Spleen (tissue), 11 donors: ENCODE results near the gene TGFA. TPM values are rescaled to one million over a fixed set of nuclear protein-coding genes. Genes with fewer than 3 reads are reported as not detected.

Experiments
- DNase-seq: peaks from one replicate; pipeline ENCODE4 v3.0.0-alpha.2; 2020
- H3K27ac ChIP-seq, 8 donors: fragments of 200-600 bp; sonication (generic) in 7 of 8; 1 replicate in 4 of 8; 2 replicates in 4 of 8; pipeline versions ENCODE4 v1.5.0 to v1.8.0; 2016 to 2021; ENCODE audit warnings: inconsistent platforms in 4 of 8, mild to moderate bottlenecking in 4 of 8, moderate library complexity in 1 of 8
- H3K27me3 ChIP-seq, 7 donors: fragments of 200-600 bp; sonication (generic) in 6 of 7; replicated peaks in 1 of 7; 1 replicate in 4 of 7; 2 replicates in 3 of 7; pipeline versions ENCODE4 v1.5.0 to v1.8.0; 2016 to 2021; ENCODE audit warnings: inconsistent platforms in 3 of 7, mild to moderate bottlenecking in 1 of 7
- H3K36me3 ChIP-seq, 6 donors: fragments of 200-600 bp; sonication (generic) in 5 of 6; 1 replicate in 4 of 6; 2 replicates in 2 of 6; pipeline versions ENCODE4 v1.5.0 to v1.8.0; 2016 to 2021; ENCODE audit warnings: inconsistent platforms in 2 of 6
- H3K4me1 ChIP-seq, 6 donors: fragments of 200-600 bp; sonication (generic) in 5 of 6; 1 replicate in 3 of 6; 2 replicates in 3 of 6; pipeline versions ENCODE4 v1.5.0 to v1.8.0; 2016 to 2021; ENCODE audit warnings: inconsistent platforms in 3 of 6
- H3K4me3 ChIP-seq, 8 donors: fragments of 200-600 bp; sonication (generic) in 7 of 8; 1 replicate in 4 of 8; 2 replicates in 4 of 8; pipeline versions ENCODE4 v1.5.0 to v1.8.0; 2016 to 2021; ENCODE audit warnings: inconsistent platforms in 4 of 8, mild to moderate bottlenecking in 4 of 8, moderate library complexity in 2 of 8
- H3K9me3 ChIP-seq, 8 donors: fragments of 200-600 bp; sonication (generic) in 7 of 8; 1 replicate in 4 of 8; 2 replicates in 4 of 8; pipeline versions ENCODE4 v1.5.0 to v1.8.0; 2016 to 2021; ENCODE audit warnings: inconsistent platforms in 4 of 8
- POLR2A ChIP-seq, 3 donors: fragments of 450-650 bp; IDR thresholded peaks; one replicate each; pipeline ENCODE4 v1.5.1; 2017; ENCODE audit warnings: antibody characterized with exemption in 3 of 3, mild to moderate bottlenecking in 1 of 3
- POLR2AphosphoS5 ChIP-seq, 3 donors: sonication (generic); formaldehyde crosslinking; IDR thresholded peaks; one replicate each; pipeline ENCODE4 v1.5.1; 2017; ENCODE audit warnings: antibody characterized with exemption in 3 of 3
- WGBS, 5 donors: extraction: QIAGEN DNeasy Blood & Tissue Kit in 3 of 5; methylation state at CpG; one replicate each; pipeline versions ENCODE4 v1.1.5 to v1.1.7; 2013 to 2018; 5-methylcytosine and 5-hydroxymethylcytosine counted together
- intact Hi-C: fragments of 100-400 bp; cut with DNase I; formaldehyde crosslinking; loops from one replicate; pipeline ENCODE4 v1.15.0; 2023; ENCODE audit warnings: low total_unique reads
- polyA plus RNA-seq, 3 donors: library from polyadenylated mRNA; stranded (reverse); fragments of 200-250 nt; gene quantifications; one replicate each; pipeline ENCODE4 v1.2.1, GENCODE V29; 2013
- total RNA-seq, 7 donors: library from RNA; depleted of rRNA in 3 of 7; stranded (reverse); fragments of >200 nt in 3 of 7; fragmentation: NEBNext Ultra II Directional in 4 of 7; extraction: Animal tissue kit (Norgen Biotek cat#: 25700) in 4 of 7; gene quantifications; one replicate each; pipeline versions ENCODE4 v1.1.0 to v1.2.1, GENCODE V29; 2016 to 2021
- TF ChIP-seq, protein P1 (sequence below), 11 experiments: fragments of 200-600 bp in 7 of 11; fragments of 450-650 bp in 4 of 11; sonication (generic) in 4 of 11; IDR thresholded peaks in 8 of 11; conservative IDR thresholded peaks in 3 of 11; 1 replicate in 7 of 11; 2 replicates in 4 of 11; pipeline versions ENCODE4 v1.4.0 to v1.8.0; 2016 to 2021; ENCODE audit warnings: antibody characterized with exemption in 11 of 11, inconsistent platforms in 4 of 11, mild to moderate bottlenecking in 1 of 11
- donor health status: healthy with polysubstance abuse.
- donor health status: DM: no; HTN: no; CAD: no; lungs with moderate emphysema.
- donor health status: DM: no; HTN: no; CAD: no.
- donor health status: Bipolar disorder and iron deficiency.
- donor health status: healthy.
- donor health status: DM: no; HTN: no; CAD: no.
- donor health status: DM: yes; HTN: yes; CAD: no.

The TGFA gene
- total and polyA plus RNA-seq, 10 donors = 1.3 to 27.5 (median 13.2) TPM

DNA sequence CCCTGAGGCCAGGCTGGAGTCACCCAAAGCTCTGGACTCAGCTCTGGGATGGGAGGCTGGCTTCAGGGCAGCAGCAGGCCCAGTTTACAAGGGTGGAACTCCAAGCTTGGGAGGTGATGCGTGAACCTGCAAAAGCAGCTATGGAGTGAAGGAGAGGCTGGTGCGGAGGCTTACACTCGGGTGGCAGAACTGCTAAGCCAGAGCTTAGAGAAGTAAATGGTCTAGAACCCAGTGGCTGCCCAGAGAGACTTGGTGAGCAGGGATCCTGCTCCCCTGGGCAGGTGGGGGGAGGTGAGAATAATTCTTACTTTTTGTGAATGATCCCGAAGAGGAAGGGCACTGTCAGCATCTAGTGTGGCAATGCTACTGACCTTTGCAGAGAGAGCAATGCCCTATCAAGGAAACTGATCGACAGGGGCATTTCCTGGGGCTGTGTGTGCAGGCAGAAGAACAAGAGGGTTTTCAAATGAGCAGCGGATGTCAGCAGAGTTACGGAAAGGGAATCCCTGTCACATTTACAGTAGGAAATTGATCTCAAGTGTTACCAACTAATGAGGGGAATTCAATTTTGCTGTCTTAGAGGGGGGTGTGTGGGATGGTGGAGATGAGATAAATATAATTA lies 80.4 kb downstream of the TGFA start:
- Histone ChIP-seq H3K4me1 (peaks cover 0 to 78% (median 35%) of the 10 kb centered on the region in 6 donors), H3K9me3 (no peaks in the 10 kb centered on the region), H3K4me3 (no peak overlapping the region), H3K27me3 (peaks cover 0 to 30% (median 0%) of the 10 kb centered on the region in 7 donors), H3K27ac (peak overlapping the region in 6 of 8 donors; percentile 10 to 71 (median 66)), H3K36me3 (no peaks in the 10 kb centered on the region)
- DNase-seq = no peak
- intact Hi-C loops = no loop called here
- TF ChIP-seq, protein P1, sequence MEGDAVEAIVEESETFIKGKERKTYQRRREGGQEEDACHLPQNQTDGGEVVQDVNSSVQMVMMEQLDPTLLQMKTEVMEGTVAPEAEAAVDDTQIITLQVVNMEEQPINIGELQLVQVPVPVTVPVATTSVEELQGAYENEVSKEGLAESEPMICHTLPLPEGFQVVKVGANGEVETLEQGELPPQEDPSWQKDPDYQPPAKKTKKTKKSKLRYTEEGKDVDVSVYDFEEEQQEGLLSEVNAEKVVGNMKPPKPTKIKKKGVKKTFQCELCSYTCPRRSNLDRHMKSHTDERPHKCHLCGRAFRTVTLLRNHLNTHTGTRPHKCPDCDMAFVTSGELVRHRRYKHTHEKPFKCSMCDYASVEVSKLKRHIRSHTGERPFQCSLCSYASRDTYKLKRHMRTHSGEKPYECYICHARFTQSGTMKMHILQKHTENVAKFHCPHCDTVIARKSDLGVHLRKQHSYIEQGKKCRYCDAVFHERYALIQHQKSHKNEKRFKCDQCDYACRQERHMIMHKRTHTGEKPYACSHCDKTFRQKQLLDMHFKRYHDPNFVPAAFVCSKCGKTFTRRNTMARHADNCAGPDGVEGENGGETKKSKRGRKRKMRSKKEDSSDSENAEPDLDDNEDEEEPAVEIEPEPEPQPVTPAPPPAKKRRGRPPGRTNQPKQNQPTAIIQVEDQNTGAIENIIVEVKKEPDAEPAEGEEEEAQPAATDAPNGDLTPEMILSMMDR (IDR thresholded peaks at IDR 0.05 in 8 of 11, conservative IDR thresholded peaks at IDR 0.05 in 3 of 11) = no peak
- peak in 1 of 3 donors; percentile 61 for TF ChIP-seq POLR2AphosphoS5 (IDR thresholded peaks at IDR 0.05)
- TF ChIP-seq POLR2A (IDR thresholded peaks at IDR 0.05) = no peak
- WGBS, 5 donors = 37 to 55% (median 42%) methylated on average over 7 of the region's 7 CpGs

DNA sequence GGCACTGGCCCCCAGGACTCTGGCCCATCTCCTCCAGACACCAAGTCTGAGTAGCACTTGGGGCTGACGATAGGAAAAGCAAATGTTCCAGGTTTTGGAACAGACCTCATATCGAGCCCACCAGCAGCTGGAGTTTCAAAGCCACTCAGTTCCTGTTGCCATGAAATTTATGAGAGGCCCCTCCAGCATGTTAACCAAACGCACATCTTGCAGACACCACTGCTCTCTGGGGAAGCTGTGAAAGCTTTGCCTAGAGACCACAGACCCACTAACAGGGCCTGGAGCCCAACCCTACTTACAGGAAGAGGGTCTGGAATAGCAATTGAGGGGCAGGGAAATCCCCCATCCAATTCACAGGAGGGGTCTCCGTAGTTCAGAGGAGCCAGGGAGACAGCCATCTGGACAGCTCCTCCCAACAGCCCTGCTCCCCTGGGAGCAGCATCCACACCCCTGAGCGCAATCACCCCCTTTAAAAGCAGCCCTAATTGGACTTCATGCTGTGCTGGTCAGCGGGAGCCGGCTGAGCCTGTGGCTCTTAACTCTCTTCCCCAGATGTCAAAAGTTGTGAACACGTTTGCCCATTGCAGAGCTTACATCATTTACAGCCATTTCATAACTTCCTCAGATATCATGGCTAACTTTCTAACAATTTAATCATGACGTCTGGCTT lies 81.3 kb downstream of the TGFA start:
- no peaks in the 10 kb centered on the region for H3K36me3 ChIP-seq
- H3K4me3 ChIP-seq = no peak overlapping the region
- peak in 1 of 3 donors; percentile 40 for TF ChIP-seq POLR2AphosphoS5 (IDR thresholded peaks at IDR 0.05)
- TF ChIP-seq, protein P1 (IDR thresholded peaks at IDR 0.05 in 8 of 11, conservative IDR thresholded peaks at IDR 0.05 in 3 of 11) = no peak
- no peak for DNase-seq
- H3K27me3 ChIP-seq = peaks cover 0 to 28% (median 0%) of the 10 kb centered on the region in 7 donors
- intact Hi-C loops = no loop called here
- 34 to 55% (median 44%) methylated on average over 9 of the region's 9 CpGs for WGBS, 5 donors
- no peaks in the 10 kb centered on the region for H3K9me3 ChIP-seq
- peaks cover 0 to 78% (median 35%) of the 10 kb centered on the region in 6 donors for H3K4me1 ChIP-seq
- peak overlapping the region in 5 of 8 donors; percentile 30 to 71 (median 70) for H3K27ac ChIP-seq

DNA sequence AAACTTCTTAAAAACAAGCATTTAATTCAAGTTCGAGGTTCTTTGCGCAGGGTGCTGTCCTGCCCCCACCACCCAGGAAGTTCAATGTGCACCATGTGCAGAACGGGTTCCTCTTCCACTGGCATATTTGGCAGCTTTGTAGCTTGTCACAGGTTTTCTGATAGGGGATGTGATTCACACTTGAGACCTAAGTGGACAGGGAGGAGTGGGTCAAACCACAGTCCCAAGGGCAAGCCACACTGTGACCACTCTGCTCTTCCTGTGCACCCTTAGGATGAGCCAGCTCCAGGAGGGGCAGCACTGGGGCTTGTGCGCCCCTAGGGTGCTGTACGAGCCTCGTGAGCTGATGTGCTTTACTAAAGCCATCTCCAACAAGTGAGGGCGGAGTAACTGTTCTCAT lies 82.5 kb downstream of the TGFA start:
- 58 to 73% (median 64%) methylated on average over 6 to 7 of the region's 7 CpGs for WGBS, 5 donors
- H3K27me3 ChIP-seq = peaks cover 0 to 19% (median 0%) of the 10 kb centered on the region in 7 donors
- DNase-seq = no peak
- peaks cover 0 to 74% (median 35%) of the 10 kb centered on the region in 6 donors for H3K4me1 ChIP-seq
- no peaks in the 10 kb centered on the region for H3K36me3 ChIP-seq
- H3K9me3 ChIP-seq = no peaks in the 10 kb centered on the region
- H3K27ac ChIP-seq = peak overlapping the region in 4 of 8 donors; percentile 18 to 71 (median 66)
- no peak overlapping the region for H3K4me3 ChIP-seq
- TF ChIP-seq POLR2AphosphoS5 (IDR thresholded peaks at IDR 0.05) = peak in 2 of 3 donors; percentile 10 to 70
- no peak for TF ChIP-seq POLR2A (IDR thresholded peaks at IDR 0.05)
- intact Hi-C loops = no loop called here

DNA sequence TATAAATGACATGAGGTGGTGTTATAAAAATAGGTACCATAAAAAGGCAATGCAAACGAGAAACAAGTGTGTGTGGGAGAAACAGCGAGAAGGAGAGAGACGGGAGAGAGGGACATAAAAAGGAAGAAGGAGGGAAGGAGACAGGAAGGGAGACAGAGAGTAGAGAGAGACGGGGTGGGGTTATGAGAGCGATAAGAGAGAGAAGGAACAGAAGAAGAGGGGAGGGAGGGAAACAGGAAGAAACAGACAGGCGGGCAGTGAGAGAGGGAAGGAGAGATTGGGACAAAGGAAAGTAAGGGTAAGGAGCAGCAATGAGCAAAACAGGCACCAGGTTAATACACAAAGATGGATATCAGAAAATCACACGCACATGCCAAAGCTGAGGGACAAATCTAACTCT lies 83.7 kb downstream of the TGFA start:
- intact Hi-C loops = no loop called here
- H3K27ac ChIP-seq = peak overlapping the region in 2 of 8 donors; percentile 33 to 47
- WGBS, 5 donors = 28 to 46% (median 41%) methylated on average over 7 of the region's 7 CpGs
- peaks cover 0 to 63% (median 27%) of the 10 kb centered on the region in 6 donors for H3K4me1 ChIP-seq
- no peak for DNase-seq
- no peaks in the 10 kb centered on the region for H3K36me3 ChIP-seq
- TF ChIP-seq, protein P1 (IDR thresholded peaks at IDR 0.05 in 8 of 11, conservative IDR thresholded peaks at IDR 0.05 in 3 of 11) = no peak
- TF ChIP-seq POLR2AphosphoS5 (IDR thresholded peaks at IDR 0.05) = no peak
- no peak overlapping the region for H3K4me3 ChIP-seq
- H3K27me3 ChIP-seq = peaks cover 0 to 11% (median 0%) of the 10 kb centered on the region in 7 donors
- no peaks in the 10 kb centered on the region for H3K9me3 ChIP-seq
